Measurements from ENCODE around the gene GALNT17. TPM values are rescaled to one million over a fixed set of nuclear protein-coding genes. Genes with fewer than 3 reads are reported as not detected.

The GALNT17 gene
- 51.2 and 65.6 TPM in 2 replicates for total RNA-seq (2014; rRNA removed; shearing (Covaris generic))
- polyA plus RNA-seq (2016; fragmentation: Nextera tagmentation; extraction: Ambion mirVana), result 11.1 and 11.5 TPM in 2 replicates
- long read RNA-seq, partial matches to known transcripts, result 2 of 4 reads
- long read RNA-seq, other reads (novel, unspliced or antisense), result 2 of 4 reads

- Mint-ChIP-seq H3K9me3 (peaks cover 6% of the 10 kb centered on the region), H3K4me1 (peaks cover 36% of the 10 kb centered on the region), H3K27me3 (ENCODE audit: insufficient read depth, low read depth, poor library complexity) (peaks cover 16% of the 10 kb centered on the region), H3K4me3 (peak within 1 kb of the TSS; percentile 89), H3K36me3 (ENCODE audit: low read depth) (peaks cover 25% of the 10 kb centered on the region), H3K27ac (no peak within 1 kb of the TSS)
- H3K9me2 ChIP-seq (ENCODE audit: insufficient read depth), result no peaks in the 10 kb centered on the region
- ATAC-seq (peak; percentile 15), DNase-seq (ENCODE audit: low spot score) (no peak)
- H3K79me2 ChIP-seq (replicated peaks; ENCODE audit: insufficient read depth), result peaks cover 53% of the 10 kb centered on the region
- peaks cover 30% of the 10 kb centered on the region for H3K4me1 ChIP-seq (ENCODE audit: insufficient read depth)
- H3F3A ChIP-seq (replicated peaks; ENCODE audit: low read depth), result peaks cover 6% of the 10 kb centered on the region; the same call in 1 of the 2 replicates
- TF ChIP-seq ZNF114 (CRISPR knock-in tag; IDR thresholded peaks at IDR 0.05) (no peak), NANOG (IDR thresholded peaks at IDR 0.05; ENCODE audit: borderline replicate concordance) (no peak), POLR2AphosphoS5 (IDR thresholded peaks at IDR 0.05; ENCODE audit: low read depth) (no peak), ZNF331 (CRISPR knock-in tag; IDR thresholded peaks at IDR 0.05; ENCODE audit: low read depth) (no peak), REST (IDR thresholded peaks at IDR 0.05; ENCODE audit: unreplicated experiment) (no peak), JUNB (IDR thresholded peaks at IDR 0.05; ENCODE audit: unreplicated experiment) (no peak), ZNF462 (CRISPR knock-in tag; IDR thresholded peaks at IDR 0.05) (no peak), STAT1 (IDR thresholded peaks at IDR 0.05; ENCODE audit: unreplicated experiment) (no peak), CTCF (conservative IDR thresholded peaks at IDR 0.05; ENCODE audit: low read depth in 2 of 2) (no peak), CREB1 (CRISPR knock-in tag; IDR thresholded peaks at IDR 0.05; ENCODE audit: low read depth) (no peak), EZH2 (IDR thresholded peaks at IDR 0.05; ENCODE audit: low read depth, unreplicated experiment) (no peak), ETS1 (IDR thresholded peaks at IDR 0.05) (no peak), EZH2phosphoT487 (IDR thresholded peaks at IDR 0.05; ENCODE audit: unreplicated experiment) (no peak)
- no peak within 1 kb of the TSS for H3K27ac ChIP-seq (ENCODE audit: low read depth)
- H2AFZ ChIP-seq, result peak within 1 kb of the TSS; percentile 83
- H4K20me1 ChIP-seq (replicated peaks; ENCODE audit: insufficient read depth), result peaks cover 23% of the 10 kb centered on the region
- H3K4me2 ChIP-seq, result peak within 1 kb of the TSS; percentile 96
- peaks cover 7% of the 10 kb centered on the region; the same call in 1 of the 2 replicates for H3K27me3 ChIP-seq (ENCODE audit: insufficient read depth)
- no peaks in the 10 kb centered on the region for H3K36me3 ChIP-seq (ENCODE audit: insufficient read depth)
- peak within 1 kb of the TSS; percentile 93 for H3K4me3 ChIP-seq
Observed at GRCh38 chr7:71132127-71132376, at the start of gene GALNT17. TSS of gene GALNT17 (plus strand) at chr7:71132144.

Measured in GM23338 (cell line).